Heart left ventricle (tissue), 13 donors: ENCODE results near the gene NADSYN1.

Experiments used
- CTCF ChIP-seq, 12 donors: fragments of 200-600 bp; sonication (generic) in 4 of 12; IDR thresholded peaks; one replicate each; pipeline versions ENCODE4 v1.5.0 to v1.8.0; 2018 to 2022; ENCODE audit warnings: antibody characterized with exemption in 12 of 12, mild to moderate bottlenecking in 5 of 12
- POLR2A ChIP-seq, 2 donors: fragments of 450-650 bp; IDR thresholded peaks; one replicate each; pipeline ENCODE4 v1.6.1; 2017; ENCODE audit warnings: antibody characterized with exemption in 2 of 2, mild to moderate bottlenecking in 2 of 2, moderate library complexity in 2 of 2
- donor health status: ischemic (EF 13 %, LVEDD 7.1; RV severe dilation, severe dysfunction).
- donor health status: DM: no; HTN: yes; CAD: no.
- donor health status: DM: no; HTN: no; CAD: no.
- donor health status: ischemic (EF 25% LVEDD 6.9; RV normal size, moderate dysfunction).
- donor health status: ischemic (EF 25% LVEDD 5.7; RV mildly dilated, moderate dysfunction).
- donor health status: ischemic (EF 35%, LVEDD 5.7; RV mildly dilated, moderate dysfunction).
- donor health status: nonischemic (EF 11% LVEDD 7.7; RV severe dilation, severe dysfunction).
- donor health status: DM: yes; HTN: yes; CAD: no.
- donor health status: PGD.
- donor health status: ischemic (EF 29% LVEDD 5.4; RV normal size, mild dysfunction).
- donor health status: nonischemic (EF 23%, LVEDD 6.1; RV moderate dilation, normal function).

- TF ChIP-seq CTCF (IDR thresholded peaks at IDR 0.05) (no peak), POLR2A (IDR thresholded peaks at IDR 0.05) (no peak)
Measured at GRCh38 chr11:71410363-71410966, 42.5 kb upstream of the NADSYN1 start.
